Measurements from ENCODE around the gene EPS8L1. TPM values are rescaled to one million over a fixed set of nuclear protein-coding genes. Genes with fewer than 3 reads are reported as not detected.

The EPS8L1 gene
- total RNA-seq, 2 donors from 2014 or later, result 1.8 to 3.3 TPM

DNA sequence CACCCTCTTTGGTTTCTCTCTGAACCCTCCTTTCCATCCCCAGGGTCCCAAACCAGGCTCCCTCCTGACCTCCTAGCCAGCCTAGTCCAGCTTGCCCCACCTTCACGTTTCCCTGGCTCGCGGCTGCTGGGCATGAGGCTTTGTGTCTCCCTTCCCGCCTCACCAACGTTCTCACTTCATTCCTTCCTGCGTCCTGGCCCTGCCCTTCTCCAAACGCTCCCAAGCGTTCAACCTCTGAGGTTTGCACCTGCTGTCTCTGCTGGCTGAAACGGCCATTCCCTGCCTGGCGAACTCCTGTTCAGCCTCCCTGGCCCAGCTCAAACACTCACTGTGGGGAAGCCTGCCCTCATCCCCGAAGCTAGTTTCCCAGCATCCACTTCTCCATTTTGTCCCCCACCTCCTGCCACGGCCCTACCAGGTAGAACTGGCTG lies 12.4 kb downstream of the EPS8L1 start:
- H3K36me3 Mint-ChIP-seq (ENCODE audit: low read depth), result peaks cover 19% of the 10 kb centered on the region
- ATAC-seq (no peak), DNase-seq (no peak)
- H3K9me3 ChIP-seq (ENCODE audit: control insufficient read depth, low read length, poor library complexity, severe bottlenecking), result no peaks in the 10 kb centered on the region
- peaks cover 27% of the 10 kb centered on the region for H3K4me1 Mint-ChIP-seq
- H3K27ac Mint-ChIP-seq, result peak overlapping the region; percentile 80
- peaks cover 41% of the 10 kb centered on the region for H3K27me3 Mint-ChIP-seq
- H3K4me3 Mint-ChIP-seq, result peak overlapping the region; percentile 87

DNA sequence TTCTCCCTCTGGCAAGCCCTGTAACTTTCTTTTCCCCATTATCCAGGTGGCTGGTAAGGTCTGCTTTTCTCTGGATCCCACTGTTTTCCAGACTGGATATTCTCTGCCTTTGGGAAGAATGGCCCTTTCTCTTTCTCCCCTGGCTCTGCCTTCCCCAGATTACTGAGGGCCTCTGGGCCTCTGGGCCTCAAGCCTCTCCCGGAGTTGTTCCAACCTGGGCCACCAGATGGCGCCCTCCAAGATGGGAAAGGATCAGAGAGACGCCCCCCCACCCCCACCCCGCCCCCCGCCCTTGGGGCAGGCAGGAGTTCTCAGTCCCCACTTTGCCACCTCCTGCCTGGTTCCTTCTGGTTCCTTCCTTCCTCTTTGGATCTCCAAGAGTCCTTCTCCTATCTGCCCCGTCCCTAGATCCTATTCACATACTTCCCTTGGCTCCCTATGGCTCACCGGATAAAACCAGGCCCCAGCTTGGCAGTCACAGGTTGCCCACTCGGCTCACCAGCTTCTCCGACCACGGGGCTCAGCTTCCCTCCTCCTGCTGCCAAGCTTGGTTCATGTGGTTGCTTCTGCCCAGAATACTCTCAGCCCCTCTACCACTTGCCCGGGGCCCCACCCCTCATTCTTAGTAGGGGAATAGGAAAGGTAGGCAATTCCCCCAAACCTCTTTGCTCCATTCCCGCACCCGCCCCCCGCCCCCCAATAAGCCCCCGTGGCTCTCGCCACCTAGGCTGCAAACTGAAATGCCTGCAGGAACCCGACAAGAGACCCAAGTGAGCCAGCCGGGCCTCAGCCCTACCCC lies 13.1 kb downstream of the EPS8L1 start:
- H3K36me3 Mint-ChIP-seq (ENCODE audit: low read depth), result peaks cover 19% of the 10 kb centered on the region
- DNase-seq (peak; percentile 60 to 77 (median 64)), ATAC-seq (peak; percentile 55)
- H3K27ac Mint-ChIP-seq, result peak overlapping the region; percentile 80
- H3K4me3 Mint-ChIP-seq, result peak overlapping the region; percentile 87
- peaks cover 27% of the 10 kb centered on the region for H3K4me1 Mint-ChIP-seq
- peaks cover 40% of the 10 kb centered on the region for H3K27me3 Mint-ChIP-seq
- H3K9me3 ChIP-seq (ENCODE audit: control insufficient read depth, low read length, poor library complexity, severe bottlenecking), result no peaks in the 10 kb centered on the region

DNA sequence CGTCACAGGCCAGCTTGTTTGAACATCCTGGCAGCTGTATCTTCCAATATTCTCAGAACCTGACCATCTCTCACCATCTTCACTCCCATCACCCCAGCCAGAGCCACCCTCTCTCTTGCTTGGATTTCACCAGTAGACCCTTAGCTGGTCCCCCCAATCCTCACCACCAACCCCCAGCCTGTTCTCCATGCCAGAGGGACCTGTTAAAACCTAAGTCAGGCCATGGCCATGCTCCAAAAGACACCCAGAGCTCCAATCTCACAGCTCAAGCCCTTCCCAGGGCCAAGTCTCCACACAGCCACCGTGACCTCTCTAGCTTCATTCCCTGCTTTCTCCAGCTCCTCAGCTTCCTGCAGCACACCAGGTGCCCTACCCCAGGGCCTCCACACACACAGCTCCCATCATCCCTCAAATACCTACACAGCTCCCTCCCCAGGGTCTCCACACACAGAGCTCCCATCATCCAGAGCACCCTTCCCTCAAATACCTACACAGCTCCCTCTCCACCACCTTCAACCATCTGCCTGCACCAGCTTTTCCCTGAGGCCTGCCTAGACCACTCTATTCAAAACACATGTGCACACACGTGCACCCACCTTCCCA lies 13.8 kb downstream of the EPS8L1 start:
- Mint-ChIP-seq H3K36me3 (ENCODE audit: low read depth) (peaks cover 17% of the 10 kb centered on the region), H3K27ac (peak overlapping the region; percentile 80), H3K4me3 (peak overlapping the region; percentile 36)

GRCh38 chr19:55090564-55090963 lies 14.9 kb downstream of the EPS8L1 start:
- peaks cover 17% of the 10 kb centered on the region for H3K36me3 Mint-ChIP-seq (ENCODE audit: low read depth)
- H3K9me3 ChIP-seq (ENCODE audit: control insufficient read depth, low read length, poor library complexity, severe bottlenecking), result no peaks in the 10 kb centered on the region
- no peak for DNase-seq
- H3K4me3 Mint-ChIP-seq, result peak overlapping the region; percentile 28
- ATAC-seq, result no peak
- H3K4me1 Mint-ChIP-seq, result peaks cover 25% of the 10 kb centered on the region
- H3K27me3 Mint-ChIP-seq, result peaks cover 33% of the 10 kb centered on the region
- no peak overlapping the region for H3K27ac Mint-ChIP-seq

More for the DNA sequence above, 13.8 kb downstream of the EPS8L1 start:
- H3K9me3 ChIP-seq (ENCODE audit: control insufficient read depth, low read length, poor library complexity, severe bottlenecking), result no peaks in the 10 kb centered on the region
- H3K27me3 Mint-ChIP-seq, result peaks cover 33% of the 10 kb centered on the region
- DNase-seq, result no peak
- ATAC-seq, result no peak
- peaks cover 23% of the 10 kb centered on the region for H3K4me1 Mint-ChIP-seq

- ATAC-seq (no peak), DNase-seq (no peak)
- Mint-ChIP-seq H3K4me1 (peaks cover 25% of the 10 kb centered on the region), H3K27me3 (peaks cover 29% of the 10 kb centered on the region), H3K36me3 (ENCODE audit: low read depth) (peaks cover 17% of the 10 kb centered on the region), H3K27ac (no peak overlapping the region), H3K4me3 (no peak overlapping the region)
- H3K9me3 ChIP-seq (ENCODE audit: control insufficient read depth, low read length, poor library complexity, severe bottlenecking), result no peaks in the 10 kb centered on the region
These were observed 15.6 kb downstream of the EPS8L1 start for GRCh38 chr19:55091126-55091910.

GRCh38 chr19:55091955-55092354 lies 16.3 kb downstream of the EPS8L1 start:
- no peaks in the 10 kb centered on the region for H3K9me3 ChIP-seq (ENCODE audit: control insufficient read depth, low read length, poor library complexity, severe bottlenecking)
- ATAC-seq, result no peak
- no peak overlapping the region for H3K4me3 Mint-ChIP-seq
- no peak overlapping the region for H3K27ac Mint-ChIP-seq
- DNase-seq, result no peak
- H3K4me1 Mint-ChIP-seq, result peaks cover 25% of the 10 kb centered on the region
- peaks cover 29% of the 10 kb centered on the region for H3K27me3 Mint-ChIP-seq
- peaks cover 17% of the 10 kb centered on the region for H3K36me3 Mint-ChIP-seq (ENCODE audit: low read depth)

GRCh38 chr19:55092423-55093318 lies 17.0 kb downstream of the EPS8L1 start:
- Mint-ChIP-seq H3K27me3 (peaks cover 22% of the 10 kb centered on the region), H3K4me1 (peaks cover 20% of the 10 kb centered on the region), H3K4me3 (no peak overlapping the region), H3K27ac (no peak overlapping the region), H3K36me3 (ENCODE audit: low read depth) (peaks cover 17% of the 10 kb centered on the region)
- ATAC-seq, result no peak
- DNase-seq, result no peak
- no peaks in the 10 kb centered on the region for H3K9me3 ChIP-seq (ENCODE audit: control insufficient read depth, low read length, poor library complexity, severe bottlenecking)

DNA sequence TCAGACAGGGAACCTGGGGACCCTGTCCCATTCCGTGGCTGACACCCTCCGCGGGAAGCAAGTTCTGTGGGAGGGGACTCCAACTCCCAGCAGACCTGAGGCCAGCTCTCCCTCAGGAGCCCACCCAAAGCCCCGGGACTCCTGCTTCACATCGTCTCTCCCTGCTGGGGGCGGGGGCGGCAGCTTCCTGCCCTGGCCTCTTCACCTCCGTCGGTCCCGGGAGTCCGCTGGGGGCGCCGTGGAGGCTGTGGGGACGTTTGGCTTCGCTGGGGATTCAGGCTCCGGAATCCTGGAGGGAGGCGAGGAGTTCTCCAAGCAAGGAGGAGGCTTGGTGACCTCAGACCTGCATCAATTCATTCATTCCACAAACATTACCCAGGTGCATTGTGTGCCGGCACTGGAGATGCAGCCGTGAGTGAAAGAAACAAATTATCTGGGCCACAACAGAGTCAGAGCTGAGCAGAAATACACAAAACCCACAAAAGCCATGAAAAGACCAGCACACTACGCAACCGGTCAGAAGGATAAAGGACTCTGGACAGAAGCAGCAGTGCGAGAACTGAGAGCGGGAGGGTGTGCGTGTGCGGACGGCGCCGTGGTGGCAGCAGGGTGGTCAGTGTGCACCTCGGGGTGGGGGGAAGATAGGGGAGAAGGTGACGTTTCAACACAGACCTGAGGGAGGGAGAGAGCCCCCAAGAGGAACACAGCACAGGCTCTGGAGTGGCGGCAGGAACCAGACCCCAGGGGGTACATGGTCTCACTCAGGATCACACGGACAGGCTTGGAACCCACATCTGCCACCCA lies 19.0 kb downstream of the EPS8L1 start:
- H3K4me1 Mint-ChIP-seq, result peaks cover 5% of the 10 kb centered on the region
- ATAC-seq, result no peak
- H3K36me3 Mint-ChIP-seq (ENCODE audit: low read depth), result peaks cover 3% of the 10 kb centered on the region
- no peaks in the 10 kb centered on the region for H3K9me3 ChIP-seq (ENCODE audit: control insufficient read depth, low read length, poor library complexity, severe bottlenecking)
- H3K4me3 Mint-ChIP-seq, result no peak overlapping the region
- DNase-seq, result no peak
- H3K27ac Mint-ChIP-seq, result peak overlapping the region; percentile 16
- peaks cover 3% of the 10 kb centered on the region for H3K27me3 Mint-ChIP-seq

DNA sequence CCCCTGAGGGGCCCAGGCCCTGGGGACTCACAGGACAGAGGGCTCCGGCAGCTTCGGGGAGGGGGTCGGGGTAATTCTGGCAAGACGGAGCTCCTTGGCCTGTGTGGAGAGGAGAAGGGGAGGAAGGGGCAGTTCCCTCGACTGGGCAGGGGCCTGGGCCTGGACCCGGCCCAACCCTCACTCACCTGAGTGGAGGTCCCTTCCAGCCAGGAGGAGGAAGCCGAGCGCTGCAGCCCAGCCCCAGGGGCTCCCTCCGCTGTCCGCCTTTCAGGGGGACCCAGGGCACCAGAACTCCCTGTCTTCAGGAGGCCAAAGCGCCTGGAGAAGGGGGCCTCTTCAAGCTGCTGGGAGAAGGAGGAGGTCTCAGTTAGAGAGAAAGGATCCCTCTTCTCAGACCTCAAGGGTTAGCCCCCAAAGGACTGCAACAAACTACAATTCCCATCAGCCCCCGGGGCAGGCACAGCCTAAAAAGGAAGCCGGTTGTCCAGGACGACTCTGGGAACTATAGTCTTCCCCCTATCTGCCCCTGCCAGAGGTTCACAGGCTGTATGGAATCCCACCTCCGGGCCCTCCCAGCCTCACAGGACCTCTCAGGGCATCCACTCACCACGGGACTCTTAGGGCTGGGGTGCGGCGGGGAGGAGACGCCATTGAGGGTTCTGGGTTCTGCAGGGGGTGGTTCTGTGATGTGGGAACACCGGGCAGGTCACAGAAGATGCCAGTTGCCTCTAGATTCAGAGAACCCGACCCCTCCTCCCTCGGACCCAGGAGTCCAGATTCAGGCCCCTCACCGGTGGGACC lies 19.8 kb downstream of the EPS8L1 start:
- Mint-ChIP-seq H3K27ac (peak overlapping the region; percentile 16), H3K4me3 (no peak overlapping the region), H3K27me3 (no peaks in the 10 kb centered on the region), H3K36me3 (ENCODE audit: low read depth) (no peaks in the 10 kb centered on the region), H3K4me1 (peaks cover 4% of the 10 kb centered on the region)
- DNase-seq (no peak), ATAC-seq (no peak)
- no peaks in the 10 kb centered on the region for H3K9me3 ChIP-seq (ENCODE audit: control insufficient read depth, low read length, poor library complexity, severe bottlenecking)

GRCh38 chr19:55096061-55096701 lies 20.5 kb downstream of the EPS8L1 start:
- H3K9me3 ChIP-seq (ENCODE audit: control insufficient read depth, low read length, poor library complexity, severe bottlenecking), result no peaks in the 10 kb centered on the region
- peaks cover 4% of the 10 kb centered on the region for H3K4me1 Mint-ChIP-seq
- ATAC-seq, result no peak
- H3K36me3 Mint-ChIP-seq (ENCODE audit: low read depth), result no peaks in the 10 kb centered on the region
- H3K4me3 Mint-ChIP-seq, result no peak overlapping the region
- no peak for DNase-seq
- no peaks in the 10 kb centered on the region for H3K27me3 Mint-ChIP-seq
- peak overlapping the region; percentile 16 for H3K27ac Mint-ChIP-seq
